B cell (primary cell): ENCODE measurements around the gene GGCX. TPM values are rescaled to one million over a fixed set of nuclear protein-coding genes. Genes with fewer than 3 reads are reported as not detected.
A peak's percentile ranks its signal among the peaks of the same experiment; 100 is the strongest.

Experiments
- ATAC-seq: fragments of 200-7000 bp; cut with Tn5 transposase; one replicate; pipeline ENCODE4 v1.10.0; 2021; ENCODE audit warnings: low read depth, mild to moderate bottlenecking, moderate number of reproducible peaks, moderate library complexity
- CTCF ChIA-PET: fragments of 350-600 bp; sonication (Branson Sonifier 250); formaldehyde crosslinking; loops from one replicate; lab custom pipeline; 2021; ENCODE audit warnings: antibody characterized with exemption, inconsistent platforms; lab: Charles Lee
- POLR2A ChIA-PET: fragments of 350-600 bp; sonication (Branson Sonifier 250); formaldehyde crosslinking; loops from one replicate; lab custom pipeline; 2021; ENCODE audit warnings: antibody characterized with exemption; lab: Charles Lee
- DNase-seq: peaks from one replicate; pipeline ENCODE4 v3.0.0; 2013
- H2AFZ ChIP-seq: 2 replicates; pipeline ENCODE4 v1.6.1; 2012; ENCODE audit warnings: mild to moderate bottlenecking, low read depth, low read length; ENCODE audit not compliant: insufficient read depth, poor library complexity, severe bottlenecking
- H3K27ac ChIP-seq, 2 donors: 1 replicate in 1 of 2; 2 replicates in 1 of 2; pipeline ENCODE4 v1.5.1; 2012 to 2013; ENCODE audit warnings: low read length in 2 of 2, mild to moderate bottlenecking in 2 of 2, moderate library complexity in 1 of 2
- H3K27me3 ChIP-seq, 4 experiments: fragments of 200-600 bp in 1 of 4; sonication (generic) in 1 of 4; replicated peaks in 1 of 4; 1 replicate in 2 of 4; 2 replicates in 2 of 4; pipeline versions ENCODE4 v1.6.1 to v1.7.0; 2013 to 2016; ENCODE audit warnings: low read length in 3 of 4, mild to moderate bottlenecking in 2 of 4, mixed read lengths in 1 of 4, moderate library complexity in 1 of 4; ENCODE audit not compliant: insufficient read depth in 4 of 4, control insufficient read depth in 3 of 4; ENCODE audit errors: control extremely low read depth in 1 of 4
- H3K36me3 ChIP-seq, 2 experiments: replicated peaks in 1 of 2; 1 replicate in 1 of 2; 2 replicates in 1 of 2; pipeline versions ENCODE4 v1.6.1 to v1.7.1; 2013; ENCODE audit warnings: low read length in 1 of 2; ENCODE audit not compliant: insufficient read depth in 2 of 2, control insufficient read depth in 1 of 2; ENCODE audit errors: control extremely low read depth in 1 of 2, extremely low read depth in 1 of 2
- H3K4me1 ChIP-seq, 2 donors: fragments of 200-600 bp in 1 of 2; sonication (generic) in 1 of 2; 1 replicate in 1 of 2; 2 replicates in 1 of 2; pipeline versions ENCODE4 v1.5.1 to v1.6.1; 2013 to 2017; ENCODE audit warnings: low read length in 2 of 2; ENCODE audit not compliant: control insufficient read depth in 2 of 2, insufficient read depth in 2 of 2
- H3K4me2 ChIP-seq: replicated peaks from 2 replicates; pipeline ENCODE3; 2012; ENCODE audit warnings: mild to moderate bottlenecking, low read depth, low read length; ENCODE audit not compliant: poor library complexity, severe bottlenecking
- H3K4me3 ChIP-seq, 5 experiments: fragments of 200-600 bp in 1 of 5; sonication (generic) in 1 of 5; 1 replicate in 3 of 5; 2 replicates in 2 of 5; pipeline versions ENCODE4 v1.5.1 to v1.7.0; 2011 to 2016; ENCODE audit warnings: low read length in 4 of 5, mild to moderate bottlenecking in 4 of 5, low read depth in 2 of 5, control low read depth in 1 of 5, moderate library complexity in 1 of 5; ENCODE audit not compliant: insufficient read depth in 1 of 5; ENCODE audit errors: control extremely low read depth in 1 of 5, extremely low read depth in 1 of 5
- H3K79me2 ChIP-seq: fragments of 200-600 bp; sonication (generic); one replicate; pipeline ENCODE4 v1.6.0; 2016; ENCODE audit warnings: low read length; ENCODE audit not compliant: control insufficient read depth, insufficient read depth
- H3K9ac ChIP-seq: fragments of 200-600 bp; sonication (generic); 2 replicates; pipeline ENCODE4 v1.6.1; 2017; ENCODE audit warnings: mild to moderate bottlenecking, low read length, moderate library complexity
- H3K9me3 ChIP-seq, 3 donors: one replicate each; pipeline versions ENCODE4 v1.6.1 to v1.7.1; 2013; ENCODE audit warnings: low read length in 2 of 3; ENCODE audit not compliant: control insufficient read depth in 2 of 3, insufficient read depth in 1 of 3; ENCODE audit errors: control extremely low read depth in 1 of 3
- H4K20me1 ChIP-seq: 2 replicates; pipeline ENCODE4 v1.6.0; 2012; ENCODE audit warnings: mild to moderate bottlenecking, low read length; ENCODE audit not compliant: insufficient read depth, control insufficient read depth, poor library complexity, severe bottlenecking
- H3K27ac Mint-ChIP-seq: one replicate; pipeline ENCODE4 v1.8.0; 2021; ENCODE audit warnings: mixed read lengths
- H3K27me3 Mint-ChIP-seq: one replicate; pipeline ENCODE4 v1.8.0; 2021; ENCODE audit warnings: mixed read lengths
- H3K4me1 Mint-ChIP-seq: one replicate; pipeline ENCODE4 v1.8.0; 2021; ENCODE audit warnings: mixed read lengths
- H3K4me3 Mint-ChIP-seq: one replicate; pipeline ENCODE4 v1.8.0; 2021; ENCODE audit warnings: mixed read lengths
- H3K9me3 Mint-ChIP-seq: one replicate; pipeline ENCODE4 v1.8.0; 2022; ENCODE audit warnings: mixed read lengths; ENCODE audit not compliant: insufficient read depth
- CTCF ChIP-seq: fragments of 200-600 bp; IDR thresholded peaks from one replicate; pipeline ENCODE4 v1.8.0; 2022; ENCODE audit warnings: antibody characterized with exemption, mild to moderate bottlenecking
- EZH2 ChIP-seq: IDR thresholded peaks from 2 replicates; pipeline ENCODE4 v1.6.1; 2012; ENCODE audit warnings: borderline replicate concordance, low read depth, mild to moderate bottlenecking, moderate library complexity, low read length; ENCODE audit not compliant: insufficient read depth, poor library complexity, severe bottlenecking
- WGBS: methylation state at CpG from one replicate; pipeline ENCODE4 v1.1.5; 2013; ENCODE audit warnings: missing lambda C conversion rate; ENCODE audit not compliant: insufficient coverage; 5-methylcytosine and 5-hydroxymethylcytosine counted together
- intact Hi-C: fragments of 100-400 bp; cut with micrococcal nuclease; formaldehyde crosslinking; loops from one replicate; pipeline ENCODE4 v1.10.0; 2022
- polyA plus RNA-seq: library from polyadenylated mRNA; depleted of rRNA; stranded (reverse); fragments of >200 nt; gene quantifications from 2 replicates; pipeline ENCODE4 v1.2.3, GENCODE V29; 2012
- total RNA-seq, 2 donors: library from RNA; stranded (reverse); fragments of 120-200 nt in 1 of 2; gene quantifications; 1 replicate in 1 of 2; 2 replicates in 1 of 2; pipeline versions ENCODE4 v1.2.3 to v1.2.4, GENCODE V29; 2013 to 2022

The GGCX gene
- total and polyA plus RNA-seq, 2 donors (not counting 1 experiment from before 2014, with no cell fraction given), result 23.5 to 36.8 TPM

GRCh38 chr2:85585781-85586105 lies 24.4 kb upstream of the GGCX start:
- no peak overlapping the region for H3K9ac ChIP-seq

More at GRCh38 chr2:85585781-85586105, 24.4 kb upstream of the GGCX start:
- H3K36me3 ChIP-seq, result peaks cover 0 to 17% of the 10 kb centered on the region in 2 experiments
- ATAC-seq, result no peak
- H3K4me3 ChIP-seq, result no peak overlapping the region
- H3K27me3 Mint-ChIP-seq, result no peaks in the 10 kb centered on the region
- WGBS, result 80% methylated on average over 1 of the region's 1 CpG
- intact Hi-C loops, result no loop called here
- H3K79me2 ChIP-seq, result peaks cover 25% of the 10 kb centered on the region
- H3K9me3 ChIP-seq, result no peaks in the 10 kb centered on the region
- no peak for DNase-seq
- peak overlapping the region in 1 of 2 donors; percentile 4 for H3K27ac ChIP-seq
- H4K20me1 ChIP-seq, result no peaks in the 10 kb centered on the region
- no peaks in the 10 kb centered on the region for H3K27me3 ChIP-seq
- H3K4me1 Mint-ChIP-seq, result peaks cover 46% of the 10 kb centered on the region
- H3K4me2 ChIP-seq, result peak overlapping the region; percentile 89
- H3K4me3 Mint-ChIP-seq, result peak overlapping the region; percentile 90
- no peak overlapping the region for H2AFZ ChIP-seq
- no peaks in the 10 kb centered on the region for H3K9me3 Mint-ChIP-seq
- ChIA-PET CTCF (interaction anchor here (1.1 to 2.5 kb wide), 2 partner anchors 10 to 166 kb away, joined by 3 to 11 read pairs; partner anchors contain the start of gene RNF181), POLR2A (interaction anchor here (0.5 to 1.9 kb wide), 2 partner anchors 10 to 14 kb away, joined by 4 to 8 read pairs; partner anchors contain the start of gene RNF181)
- H3K27ac Mint-ChIP-seq, result peak overlapping the region; percentile 16
- peaks cover 22 to 38% of the 10 kb centered on the region in 2 donors for H3K4me1 ChIP-seq
- TF ChIP-seq EZH2 (no peak), CTCF (no peak)
